ENCODE measurements around the gene PCMT1.

DNA sequence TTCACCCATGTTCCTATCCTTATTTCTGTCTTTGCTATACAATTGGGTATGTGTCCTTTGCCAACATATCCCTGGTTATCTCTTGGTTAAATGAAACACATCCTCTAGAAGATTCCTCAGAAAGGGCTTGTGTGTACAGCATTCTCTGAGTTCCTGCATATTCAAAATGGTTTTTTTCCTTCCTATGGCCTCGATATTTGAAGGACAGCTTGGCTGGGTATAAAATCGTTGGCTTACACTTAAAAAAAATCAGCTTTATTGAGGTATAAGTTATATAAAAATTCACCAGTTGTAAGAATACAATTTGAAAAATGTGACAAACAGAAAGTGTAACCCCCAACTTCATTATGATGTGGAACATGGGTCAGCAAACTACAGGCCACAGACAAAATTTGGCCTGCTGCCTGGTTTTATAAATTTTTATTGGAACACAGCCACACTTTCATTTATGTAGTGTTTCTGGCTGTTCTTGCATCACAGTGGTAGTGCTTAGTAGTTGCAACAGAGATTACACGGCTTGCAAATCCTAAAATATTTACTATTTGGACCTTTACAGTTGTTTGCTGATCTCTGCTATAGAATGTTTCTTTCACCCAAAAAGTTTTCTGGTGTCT lies 16.7 kb downstream of the PCMT1 start:
- TF ChIP-seq CTCF (IDR thresholded peaks at IDR 0.05) (no peak), POLR2A (IDR thresholded peaks at IDR 0.05) (no peak)
